ENCODE data around the gene CDK16. TPM values are rescaled to one million over a fixed set of nuclear protein-coding genes. Genes with fewer than 3 reads are reported as not detected.

The CDK16 gene
- total and polyA plus RNA-seq, 2 donors (not counting 1 experiment from before 2014, with no cell fraction given): 57.6 to 104 TPM

DNA sequence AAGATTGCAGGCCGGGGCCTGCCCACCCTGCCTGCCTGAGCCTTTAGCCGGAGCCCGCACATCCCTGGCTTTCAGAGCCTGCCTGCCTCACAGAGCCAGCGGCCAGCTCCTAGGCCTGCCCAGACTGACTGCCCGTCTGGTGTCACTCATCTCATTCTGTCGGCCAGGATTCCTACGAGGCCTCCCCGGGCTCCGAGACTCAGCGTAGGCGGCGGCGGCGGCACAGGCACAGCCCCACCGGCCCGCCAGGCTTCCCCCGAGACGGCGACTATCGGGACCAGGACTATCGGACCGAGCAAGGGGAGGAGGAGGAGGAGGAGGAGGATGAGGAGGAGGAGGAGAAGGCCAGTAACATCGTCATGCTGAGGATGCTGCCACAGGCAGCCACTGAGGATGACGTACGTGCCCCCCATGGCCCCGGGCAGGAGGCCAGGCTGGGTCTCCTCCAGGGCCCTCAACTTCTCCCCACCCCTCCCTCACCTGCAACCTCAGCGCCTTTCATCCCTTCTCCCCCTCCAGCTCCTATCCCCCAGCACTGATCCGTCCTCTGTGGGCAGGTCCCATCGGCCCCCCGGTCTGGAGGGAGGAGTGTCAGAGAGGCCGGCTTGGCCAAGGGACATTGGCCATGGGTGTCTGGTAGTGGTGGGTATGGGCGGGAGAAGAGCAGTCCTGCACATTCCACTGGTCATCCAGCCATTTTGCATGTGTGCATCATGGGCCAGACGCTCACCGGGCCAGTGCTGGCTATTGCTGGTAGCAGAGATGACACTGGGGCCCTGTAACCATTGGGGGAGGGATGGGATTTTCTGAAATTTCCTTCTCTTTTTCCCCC lies 47.4 kb upstream of the CDK16 start:
- no peak overlapping the region for H2AFZ ChIP-seq (ENCODE audit: low read length)
- H3K27ac ChIP-seq (ENCODE audit: insufficient read depth, low read length): no peak overlapping the region
- no peak for TF ChIP-seq EZH2 (IDR thresholded peaks at IDR 0.05; ENCODE audit: low read length, missing control alignments)
- TF ChIP-seq, protein P1, sequence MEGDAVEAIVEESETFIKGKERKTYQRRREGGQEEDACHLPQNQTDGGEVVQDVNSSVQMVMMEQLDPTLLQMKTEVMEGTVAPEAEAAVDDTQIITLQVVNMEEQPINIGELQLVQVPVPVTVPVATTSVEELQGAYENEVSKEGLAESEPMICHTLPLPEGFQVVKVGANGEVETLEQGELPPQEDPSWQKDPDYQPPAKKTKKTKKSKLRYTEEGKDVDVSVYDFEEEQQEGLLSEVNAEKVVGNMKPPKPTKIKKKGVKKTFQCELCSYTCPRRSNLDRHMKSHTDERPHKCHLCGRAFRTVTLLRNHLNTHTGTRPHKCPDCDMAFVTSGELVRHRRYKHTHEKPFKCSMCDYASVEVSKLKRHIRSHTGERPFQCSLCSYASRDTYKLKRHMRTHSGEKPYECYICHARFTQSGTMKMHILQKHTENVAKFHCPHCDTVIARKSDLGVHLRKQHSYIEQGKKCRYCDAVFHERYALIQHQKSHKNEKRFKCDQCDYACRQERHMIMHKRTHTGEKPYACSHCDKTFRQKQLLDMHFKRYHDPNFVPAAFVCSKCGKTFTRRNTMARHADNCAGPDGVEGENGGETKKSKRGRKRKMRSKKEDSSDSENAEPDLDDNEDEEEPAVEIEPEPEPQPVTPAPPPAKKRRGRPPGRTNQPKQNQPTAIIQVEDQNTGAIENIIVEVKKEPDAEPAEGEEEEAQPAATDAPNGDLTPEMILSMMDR (conservative IDR thresholded peaks at IDR 0.05 in 1 of 2, IDR thresholded peaks at IDR 0.05 in 1 of 2; ENCODE audit: low read depth in 1 of 2, low read length in 2 of 2): no peak
- no peaks in the 10 kb centered on the region for H3K4me1 ChIP-seq (ENCODE audit: control insufficient read depth, extremely low read depth, insufficient read depth, low read length)
- no peaks in the 10 kb centered on the region for H3K27me3 ChIP-seq (ENCODE audit: control insufficient read depth, insufficient read depth, low read length)
- no peak overlapping the region for H3K4me3 ChIP-seq (replicated peaks in 1 of 4; ENCODE audit: control extremely low read depth in 1 of 4, insufficient read depth in 1 of 4, low read depth in 3 of 4, low read length in 4 of 4)
- DNase-seq (ENCODE audit: low read depth in 2 of 2): no peak
- H3K9ac ChIP-seq (ENCODE audit: insufficient read depth, low read length): no peak overlapping the region
- peaks cover 6% of the 10 kb centered on the region for H3K79me2 ChIP-seq (ENCODE audit: control insufficient read depth, insufficient read depth, low read length)
- no peak overlapping the region for H3K4me2 ChIP-seq (ENCODE audit: extremely low read depth, insufficient read depth, low read length)
- H3K36me3 ChIP-seq (ENCODE audit: control insufficient read depth, insufficient read depth, low read length): peaks cover 5% of the 10 kb centered on the region
- H4K20me1 ChIP-seq (ENCODE audit: control insufficient read depth, extremely low read depth, insufficient read depth, low read length): no peaks in the 10 kb centered on the region
- H3K9me3 ChIP-seq (ENCODE audit: control insufficient read depth, insufficient read depth, low read depth, low read length): no peaks in the 10 kb centered on the region

DNA sequence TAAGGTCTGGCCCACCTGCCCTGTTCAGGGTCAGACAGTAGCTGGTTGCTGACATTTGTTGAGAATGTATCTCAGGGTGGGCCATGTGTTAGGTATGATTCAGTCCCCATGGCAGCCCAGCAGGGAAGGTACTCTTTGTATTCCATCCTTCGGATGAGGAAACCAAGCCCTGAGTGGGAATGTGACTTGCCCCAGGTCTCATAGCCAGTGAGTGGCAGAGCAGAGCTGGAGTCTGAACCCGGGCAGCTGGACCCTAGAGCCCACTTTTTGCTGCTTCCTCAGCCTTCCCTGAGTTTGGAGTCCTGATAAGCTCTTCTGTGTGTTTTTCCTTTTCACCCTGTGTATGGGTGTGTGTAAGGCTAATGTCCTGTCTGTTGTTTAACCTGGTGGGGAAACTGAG lies 46.5 kb upstream of the CDK16 start:
- TF ChIP-seq EZH2 (IDR thresholded peaks at IDR 0.05; ENCODE audit: low read length, missing control alignments): no peak
- TF ChIP-seq, protein P1 (conservative IDR thresholded peaks at IDR 0.05 in 1 of 2, IDR thresholded peaks at IDR 0.05 in 1 of 2; ENCODE audit: low read depth in 1 of 2, low read length in 2 of 2): no peak
- H4K20me1 ChIP-seq (ENCODE audit: control insufficient read depth, extremely low read depth, insufficient read depth, low read length): no peaks in the 10 kb centered on the region
- H3K79me2 ChIP-seq (ENCODE audit: control insufficient read depth, insufficient read depth, low read length): peaks cover 2% of the 10 kb centered on the region
- H3K9ac ChIP-seq (ENCODE audit: insufficient read depth, low read length): no peak overlapping the region
- no peak overlapping the region for H3K27ac ChIP-seq (ENCODE audit: insufficient read depth, low read length)
- H3K9me3 ChIP-seq (ENCODE audit: control insufficient read depth, insufficient read depth, low read depth, low read length): no peaks in the 10 kb centered on the region
- H3K4me2 ChIP-seq (ENCODE audit: extremely low read depth, insufficient read depth, low read length): no peak overlapping the region
- no peaks in the 10 kb centered on the region for H3K4me1 ChIP-seq (ENCODE audit: control insufficient read depth, extremely low read depth, insufficient read depth, low read length)
- no peaks in the 10 kb centered on the region for H3K27me3 ChIP-seq (ENCODE audit: control insufficient read depth, insufficient read depth, low read length)
- DNase-seq (ENCODE audit: low read depth in 2 of 2): no peak
- H2AFZ ChIP-seq (ENCODE audit: low read length): no peak overlapping the region
- H3K4me3 ChIP-seq (replicated peaks in 1 of 4; ENCODE audit: control extremely low read depth in 1 of 4, insufficient read depth in 1 of 4, low read depth in 3 of 4, low read length in 4 of 4): no peak overlapping the region
- peaks cover 5% of the 10 kb centered on the region for H3K36me3 ChIP-seq (ENCODE audit: control insufficient read depth, insufficient read depth, low read length)

DNA sequence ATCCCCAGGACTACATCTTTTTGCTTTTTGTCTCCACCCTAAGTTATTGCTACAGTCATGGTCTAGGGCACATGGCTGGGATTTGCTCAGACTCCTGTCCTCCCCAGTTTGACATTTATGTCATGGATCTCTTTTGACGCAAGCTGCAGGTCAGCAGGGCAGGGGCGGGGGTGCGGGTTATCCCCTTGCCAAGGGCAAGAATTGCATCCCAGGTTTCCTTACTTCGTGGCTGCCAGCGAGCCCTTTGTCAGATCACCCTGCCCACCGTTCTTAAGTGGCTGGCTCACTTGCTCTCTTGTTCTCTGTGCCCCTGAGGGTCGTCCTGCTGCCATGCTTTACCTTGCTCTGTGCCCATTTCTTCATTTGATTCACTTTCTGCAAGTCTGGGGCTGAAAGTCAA lies 45.9 kb upstream of the CDK16 start:
- H3K4me3 ChIP-seq (replicated peaks in 1 of 4; ENCODE audit: control extremely low read depth in 1 of 4, insufficient read depth in 1 of 4, low read depth in 3 of 4, low read length in 4 of 4): no peak overlapping the region
- no peak overlapping the region for H3K27ac ChIP-seq (ENCODE audit: insufficient read depth, low read length)
- peaks cover 5% of the 10 kb centered on the region for H3K36me3 ChIP-seq (ENCODE audit: control insufficient read depth, insufficient read depth, low read length)
- H3K9ac ChIP-seq (ENCODE audit: insufficient read depth, low read length): no peak overlapping the region
- H4K20me1 ChIP-seq (ENCODE audit: control insufficient read depth, extremely low read depth, insufficient read depth, low read length): no peaks in the 10 kb centered on the region
- H3K79me2 ChIP-seq (ENCODE audit: control insufficient read depth, insufficient read depth, low read length): peaks cover 2% of the 10 kb centered on the region
- TF ChIP-seq, protein P1 (conservative IDR thresholded peaks at IDR 0.05 in 1 of 2, IDR thresholded peaks at IDR 0.05 in 1 of 2; ENCODE audit: low read depth in 1 of 2, low read length in 2 of 2): no peak
- TF ChIP-seq EZH2 (IDR thresholded peaks at IDR 0.05; ENCODE audit: low read length, missing control alignments): no peak
- no peak for DNase-seq (ENCODE audit: low read depth in 2 of 2)
- no peak overlapping the region for H2AFZ ChIP-seq (ENCODE audit: low read length)
- H3K27me3 ChIP-seq (ENCODE audit: control insufficient read depth, insufficient read depth, low read length): no peaks in the 10 kb centered on the region
- no peaks in the 10 kb centered on the region for H3K4me1 ChIP-seq (ENCODE audit: control insufficient read depth, extremely low read depth, insufficient read depth, low read length)
- no peaks in the 10 kb centered on the region for H3K9me3 ChIP-seq (ENCODE audit: control insufficient read depth, insufficient read depth, low read depth, low read length)
- no peak overlapping the region for H3K4me2 ChIP-seq (ENCODE audit: extremely low read depth, insufficient read depth, low read length)
